ENCODE data around the gene SZRD1.

DNA sequence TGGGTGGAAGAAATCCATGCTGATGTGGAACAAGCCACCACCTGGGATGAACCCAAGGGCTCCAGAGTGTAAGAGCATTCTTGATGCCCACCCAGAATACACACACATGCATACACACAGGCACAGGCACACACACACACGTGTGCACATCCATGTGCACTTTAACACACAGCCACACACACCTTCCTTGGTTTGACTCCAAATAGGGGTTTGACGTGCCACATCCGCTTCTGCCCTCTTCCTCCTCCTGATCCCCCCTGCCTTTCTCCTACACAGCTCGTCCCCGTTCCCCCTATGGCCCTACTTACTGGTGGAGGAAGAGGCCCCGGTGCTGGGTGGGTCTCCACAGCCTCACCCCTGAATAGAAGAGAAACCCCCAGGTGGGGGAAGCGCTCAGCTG lies 54.2 kb downstream of the SZRD1 start:
- TF ChIP-seq, protein P1, sequence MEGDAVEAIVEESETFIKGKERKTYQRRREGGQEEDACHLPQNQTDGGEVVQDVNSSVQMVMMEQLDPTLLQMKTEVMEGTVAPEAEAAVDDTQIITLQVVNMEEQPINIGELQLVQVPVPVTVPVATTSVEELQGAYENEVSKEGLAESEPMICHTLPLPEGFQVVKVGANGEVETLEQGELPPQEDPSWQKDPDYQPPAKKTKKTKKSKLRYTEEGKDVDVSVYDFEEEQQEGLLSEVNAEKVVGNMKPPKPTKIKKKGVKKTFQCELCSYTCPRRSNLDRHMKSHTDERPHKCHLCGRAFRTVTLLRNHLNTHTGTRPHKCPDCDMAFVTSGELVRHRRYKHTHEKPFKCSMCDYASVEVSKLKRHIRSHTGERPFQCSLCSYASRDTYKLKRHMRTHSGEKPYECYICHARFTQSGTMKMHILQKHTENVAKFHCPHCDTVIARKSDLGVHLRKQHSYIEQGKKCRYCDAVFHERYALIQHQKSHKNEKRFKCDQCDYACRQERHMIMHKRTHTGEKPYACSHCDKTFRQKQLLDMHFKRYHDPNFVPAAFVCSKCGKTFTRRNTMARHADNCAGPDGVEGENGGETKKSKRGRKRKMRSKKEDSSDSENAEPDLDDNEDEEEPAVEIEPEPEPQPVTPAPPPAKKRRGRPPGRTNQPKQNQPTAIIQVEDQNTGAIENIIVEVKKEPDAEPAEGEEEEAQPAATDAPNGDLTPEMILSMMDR (conservative IDR thresholded peaks at IDR 0.05; ENCODE audit: low read depth, low read length), result no peak
- no peak for TF ChIP-seq EZH2 (IDR thresholded peaks at IDR 0.05; ENCODE audit: low read length, unreplicated experiment)
